HepG2 (cell line): Measurements from ENCODE around the gene MIA3. TPM values are rescaled to one million over a fixed set of nuclear protein-coding genes. Genes with fewer than 3 reads are reported as not detected.

Experiments
- CENPT ChIP-seq: sonication (generic); formaldehyde crosslinking; IDR thresholded peaks from 2 replicates; pipeline ENCODE4 v1.8.0; 2022; ENCODE audit warnings: low read depth, mild to moderate bottlenecking, moderate library complexity, missing genetic modification reagents
- DNMT3B ChIP-seq: conservative IDR thresholded peaks from 2 replicates; pipeline ENCODE4 v1.6.1; 2016; ENCODE audit warnings: missing biosample characterization, control low read depth
- KDM1A ChIP-seq: IDR thresholded peaks from 2 replicates; pipeline ENCODE4 v1.6.1; 2016; ENCODE audit warnings: missing compliant biosample characterization
- KDM5B ChIP-seq: sonication (generic); formaldehyde crosslinking; IDR thresholded peaks from 2 replicates; pipeline ENCODE4 v1.4.0; 2020; ENCODE audit warnings: missing genetic modification reagents, mild to moderate bottlenecking, borderline replicate concordance
- NR3C1 ChIP-seq: sonication (generic); formaldehyde crosslinking; IDR thresholded peaks from 2 replicates; pipeline ENCODE4 v1.4.0; 2020; ENCODE audit warnings: missing genetic modification reagents
- PHF21A ChIP-seq: sonication (generic); formaldehyde crosslinking; IDR thresholded peaks from 2 replicates; pipeline ENCODE4 v1.5.0; 2020; ENCODE audit warnings: mild to moderate bottlenecking, missing genetic modification reagents
- PRPF4 ChIP-seq: fragments of 200-400 bp; formaldehyde crosslinking; IDR thresholded peaks from 2 replicates; pipeline ENCODE4 v1.6.1; 2016; ENCODE audit warnings: low read length, low read depth; ENCODE audit not compliant: poor library complexity, severe bottlenecking
- TCF12 ChIP-seq, 2 experiments: fragments of 450-650 bp in 1 of 2; sonication (generic) in 1 of 2; formaldehyde crosslinking in 1 of 2; IDR thresholded peaks; 2 replicates each; pipeline versions ENCODE4 v1.6.1 to v1.8.0; 2017 to 2022; ENCODE audit warnings: antibody characterized with exemption in 1 of 2, mild to moderate bottlenecking in 1 of 2, missing genetic modification reagents in 1 of 2, moderate library complexity in 1 of 2
- THAP11 ChIP-seq: IDR thresholded peaks from 2 replicates; pipeline ENCODE4 v1.6.1; 2016; ENCODE audit warnings: missing biosample characterization, missing genetic modification reagents
- ZBTB1 ChIP-seq: sonication (generic); formaldehyde crosslinking; IDR thresholded peaks from 2 replicates; pipeline ENCODE4 v1.4.0; 2020; ENCODE audit warnings: missing genetic modification reagents, borderline replicate concordance
- ZBTB20 ChIP-seq: sonication (generic); formaldehyde crosslinking; IDR thresholded peaks from 2 replicates; pipeline ENCODE4 v1.8.1; 2023; ENCODE audit warnings: missing genetic modification reagents, low read depth, mild to moderate bottlenecking, borderline replicate concordance
- ZFP62 ChIP-seq: sonication (generic); formaldehyde crosslinking; IDR thresholded peaks from 2 replicates; pipeline ENCODE4 v1.4.0; 2020; ENCODE audit warnings: missing genetic modification reagents
- ZFYVE20 ChIP-seq: sonication (generic); formaldehyde crosslinking; IDR thresholded peaks from 2 replicates; pipeline ENCODE4 v1.8.0; 2023; ENCODE audit warnings: low read depth, mild to moderate bottlenecking, moderate library complexity, missing genetic modification reagents, borderline replicate concordance
- ZNF17 ChIP-seq: sonication (generic); formaldehyde crosslinking; IDR thresholded peaks from 2 replicates; pipeline ENCODE4 v1.5.0; 2020; ENCODE audit warnings: mild to moderate bottlenecking, missing genetic modification reagents
- ZNF317 ChIP-seq: sonication (generic); formaldehyde crosslinking; IDR thresholded peaks from 2 replicates; pipeline ENCODE4 v1.5.0; 2020; ENCODE audit warnings: mild to moderate bottlenecking, missing genetic modification reagents
- ZNF558 ChIP-seq: sonication (generic); formaldehyde crosslinking; IDR thresholded peaks from 2 replicates; pipeline ENCODE4 v1.9.0; 2022; ENCODE audit warnings: mild to moderate bottlenecking, missing genetic modification reagents, borderline replicate concordance
- ZNF674 ChIP-seq: sonication (generic); formaldehyde crosslinking; IDR thresholded peaks from 2 replicates; pipeline ENCODE4 v1.5.0; 2020; ENCODE audit warnings: low read depth, mild to moderate bottlenecking, missing genetic modification reagents
- ZNF776 ChIP-seq: sonication (generic); formaldehyde crosslinking; IDR thresholded peaks from 2 replicates; pipeline ENCODE4 v1.4.0; 2020; ENCODE audit warnings: mild to moderate bottlenecking, missing genetic modification reagents
- ZSCAN31 ChIP-seq: sonication (generic); formaldehyde crosslinking; IDR thresholded peaks from 2 replicates; pipeline ENCODE4 v1.5.0; 2020; ENCODE audit warnings: low read depth, mild to moderate bottlenecking, missing genetic modification reagents
- polyA plus RNA-seq, 8 experiments: library from polyadenylated mRNA; depleted of rRNA in 3 of 8; stranded (reverse) in 7 of 8; unstranded in 1 of 8; fragments of >200 nt; fragmentation: Illumina TruSeq in 4 of 8; extraction: Trizol in 4 of 8; gene quantifications; 2 replicates each; pipeline versions ENCODE4 v1.2.1 to v1.2.3, GENCODE V29; 2011 to 2016; ENCODE audit warnings: low read depth in 4 of 8, missing spikeins in 1 of 8, mixed read lengths in 1 of 8; ENCODE audit not compliant: insufficient read depth in 1 of 8
- total RNA-seq, 5 experiments: library from RNA; depleted of rRNA; stranded (reverse); fragments of >200 nt; fragmentation: Illumina TruSeq; extraction: Trizol; gene quantifications; 2 replicates each; pipeline ENCODE4 v1.2.3, GENCODE V29; 2016; ENCODE audit warnings: low read depth in 1 of 5
- TF ChIP-seq, protein P1 (sequence below): sonication (generic); formaldehyde crosslinking; IDR thresholded peaks from 2 replicates; pipeline ENCODE4 v1.4.0; 2020; ENCODE audit warnings: missing genetic modification reagents, borderline replicate concordance
- TF ChIP-seq, protein P2 (sequence below): sonication (generic); formaldehyde crosslinking; IDR thresholded peaks from 2 replicates; pipeline ENCODE4 v1.4.0; 2020; ENCODE audit warnings: missing genetic modification reagents
- TF ChIP-seq, protein P3 (sequence below): sonication (generic); formaldehyde crosslinking; IDR thresholded peaks from 2 replicates; pipeline ENCODE4 v1.5.1; 2020; ENCODE audit warnings: mild to moderate bottlenecking, moderate library complexity, missing genetic modification reagents

The MIA3 gene
- total and polyA plus RNA-seq, 2 of the 13 experiments (the other 11 are each of a cell fraction or from before 2014, with no cell fraction given): 45.6 to 48.7 TPM

DNA sequence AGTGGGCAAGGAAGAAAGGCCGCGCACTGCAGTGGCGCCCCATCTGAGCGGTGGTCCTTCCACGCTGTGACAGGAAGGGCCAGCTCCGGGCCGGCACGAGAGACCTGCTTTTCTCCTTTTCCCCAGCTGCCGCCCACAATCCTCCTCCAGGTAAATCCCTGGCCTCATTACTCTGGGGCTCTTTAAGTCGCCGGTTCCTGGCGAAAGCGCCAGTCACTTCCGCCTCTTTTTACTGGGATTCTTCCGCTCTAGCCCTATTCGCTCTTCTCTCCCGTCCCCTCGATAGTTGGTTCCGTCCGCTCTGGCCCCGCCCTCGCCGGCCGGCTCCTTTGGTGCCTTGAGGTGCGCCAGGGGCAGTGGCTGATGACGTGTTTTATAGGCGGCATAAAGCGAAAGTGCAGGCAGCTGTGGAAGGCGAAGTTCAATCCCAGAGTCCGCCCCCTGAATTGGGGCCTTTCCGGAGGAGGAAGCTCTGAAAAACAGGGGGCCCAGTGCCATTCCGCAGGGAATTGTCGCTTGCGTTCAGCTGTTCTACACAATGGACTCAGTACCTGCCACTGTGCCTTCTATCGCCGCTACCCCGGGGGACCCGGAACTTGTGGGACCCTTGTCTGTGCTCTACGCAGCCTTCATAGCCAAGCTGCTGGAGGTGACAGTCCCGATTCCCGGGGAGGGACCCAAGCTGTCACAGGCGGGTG is 26.2 kb downstream of the MIA3 start (continued):
- peak; percentile 93 for TF ChIP-seq PHF21A (CRISPR knock-in tag)
- TF ChIP-seq ZNF17 (CRISPR knock-in tag): no peak
- TF ChIP-seq, protein P1, sequence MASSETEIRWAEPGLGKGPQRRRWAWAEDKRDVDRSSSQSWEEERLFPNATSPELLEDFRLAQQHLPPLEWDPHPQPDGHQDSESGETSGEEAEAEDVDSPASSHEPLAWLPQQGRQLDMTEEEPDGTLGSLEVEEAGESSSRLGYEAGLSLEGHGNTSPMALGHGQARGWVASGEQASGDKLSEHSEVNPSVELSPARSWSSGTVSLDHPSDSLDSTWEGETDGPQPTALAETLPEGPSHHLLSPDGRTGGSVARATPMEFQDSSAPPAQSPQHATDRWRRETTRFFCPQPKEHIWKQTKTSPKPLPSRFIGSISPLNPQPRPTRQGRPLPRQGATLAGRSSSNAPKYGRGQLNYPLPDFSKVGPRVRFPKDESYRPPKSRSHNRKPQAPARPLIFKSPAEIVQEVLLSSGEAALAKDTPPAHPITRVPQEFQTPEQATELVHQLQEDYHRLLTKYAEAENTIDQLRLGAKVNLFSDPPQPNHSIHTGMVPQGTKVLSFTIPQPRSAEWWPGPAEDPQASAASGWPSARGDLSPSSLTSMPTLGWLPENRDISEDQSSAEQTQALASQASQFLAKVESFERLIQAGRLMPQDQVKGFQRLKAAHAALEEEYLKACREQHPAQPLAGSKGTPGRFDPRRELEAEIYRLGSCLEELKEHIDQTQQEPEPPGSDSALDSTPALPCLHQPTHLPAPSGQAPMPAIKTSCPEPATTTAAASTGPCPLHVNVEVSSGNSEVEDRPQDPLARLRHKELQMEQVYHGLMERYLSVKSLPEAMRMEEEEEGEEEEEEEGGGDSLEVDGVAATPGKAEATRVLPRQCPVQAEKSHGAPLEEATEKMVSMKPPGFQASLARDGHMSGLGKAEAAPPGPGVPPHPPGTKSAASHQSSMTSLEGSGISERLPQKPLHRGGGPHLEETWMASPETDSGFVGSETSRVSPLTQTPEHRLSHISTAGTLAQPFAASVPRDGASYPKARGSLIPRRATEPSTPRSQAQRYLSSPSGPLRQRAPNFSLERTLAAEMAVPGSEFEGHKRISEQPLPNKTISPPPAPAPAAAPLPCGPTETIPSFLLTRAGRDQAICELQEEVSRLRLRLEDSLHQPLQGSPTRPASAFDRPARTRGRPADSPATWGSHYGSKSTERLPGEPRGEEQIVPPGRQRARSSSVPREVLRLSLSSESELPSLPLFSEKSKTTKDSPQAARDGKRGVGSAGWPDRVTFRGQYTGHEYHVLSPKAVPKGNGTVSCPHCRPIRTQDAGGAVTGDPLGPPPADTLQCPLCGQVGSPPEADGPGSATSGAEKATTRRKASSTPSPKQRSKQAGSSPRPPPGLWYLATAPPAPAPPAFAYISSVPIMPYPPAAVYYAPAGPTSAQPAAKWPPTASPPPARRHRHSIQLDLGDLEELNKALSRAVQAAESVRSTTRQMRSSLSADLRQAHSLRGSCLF (CRISPR knock-in tag): no peak
- TF ChIP-seq, protein P2, sequence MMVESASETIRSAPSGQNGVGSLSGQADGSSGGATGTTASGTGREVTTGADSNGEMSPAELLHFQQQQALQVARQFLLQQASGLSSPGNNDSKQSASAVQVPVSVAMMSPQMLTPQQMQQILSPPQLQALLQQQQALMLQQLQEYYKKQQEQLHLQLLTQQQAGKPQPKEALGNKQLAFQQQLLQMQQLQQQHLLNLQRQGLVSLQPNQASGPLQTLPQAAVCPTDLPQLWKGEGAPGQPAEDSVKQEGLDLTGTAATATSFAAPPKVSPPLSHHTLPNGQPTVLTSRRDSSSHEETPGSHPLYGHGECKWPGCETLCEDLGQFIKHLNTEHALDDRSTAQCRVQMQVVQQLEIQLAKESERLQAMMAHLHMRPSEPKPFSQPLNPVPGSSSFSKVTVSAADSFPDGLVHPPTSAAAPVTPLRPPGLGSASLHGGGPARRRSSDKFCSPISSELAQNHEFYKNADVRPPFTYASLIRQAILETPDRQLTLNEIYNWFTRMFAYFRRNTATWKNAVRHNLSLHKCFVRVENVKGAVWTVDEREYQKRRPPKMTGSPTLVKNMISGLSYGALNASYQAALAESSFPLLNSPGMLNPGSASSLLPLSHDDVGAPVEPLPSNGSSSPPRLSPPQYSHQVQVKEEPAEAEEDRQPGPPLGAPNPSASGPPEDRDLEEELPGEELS (CRISPR knock-in tag): peak; percentile 57
- no peak for TF ChIP-seq ZNF558 (CRISPR knock-in tag)
- TF ChIP-seq PRPF4: no peak
- no peak for TF ChIP-seq ZNF674
- peak; percentile 79 for TF ChIP-seq ZSCAN31 (CRISPR knock-in tag)
- no peak for TF ChIP-seq ZBTB1 (CRISPR knock-in tag)
- peak; percentile 48; the same call in 1 of the 2 replicates for TF ChIP-seq KDM5B (CRISPR knock-in tag)
- peak; percentile 93 for TF ChIP-seq THAP11 (CRISPR knock-in tag)
- TF ChIP-seq, protein P3, sequence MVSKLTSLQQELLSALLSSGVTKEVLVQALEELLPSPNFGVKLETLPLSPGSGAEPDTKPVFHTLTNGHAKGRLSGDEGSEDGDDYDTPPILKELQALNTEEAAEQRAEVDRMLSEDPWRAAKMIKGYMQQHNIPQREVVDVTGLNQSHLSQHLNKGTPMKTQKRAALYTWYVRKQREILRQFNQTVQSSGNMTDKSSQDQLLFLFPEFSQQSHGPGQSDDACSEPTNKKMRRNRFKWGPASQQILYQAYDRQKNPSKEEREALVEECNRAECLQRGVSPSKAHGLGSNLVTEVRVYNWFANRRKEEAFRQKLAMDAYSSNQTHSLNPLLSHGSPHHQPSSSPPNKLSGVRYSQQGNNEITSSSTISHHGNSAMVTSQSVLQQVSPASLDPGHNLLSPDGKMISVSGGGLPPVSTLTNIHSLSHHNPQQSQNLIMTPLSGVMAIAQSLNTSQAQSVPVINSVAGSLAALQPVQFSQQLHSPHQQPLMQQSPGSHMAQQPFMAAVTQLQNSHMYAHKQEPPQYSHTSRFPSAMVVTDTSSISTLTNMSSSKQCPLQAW: peak; percentile 88
- no peak for TF ChIP-seq NR3C1 (CRISPR knock-in tag)
- TF ChIP-seq ZNF776 (CRISPR knock-in tag): no peak
- no peak for TF ChIP-seq ZFYVE20
- TF ChIP-seq ZFP62: no peak
- TF ChIP-seq TCF12 (IDR thresholded peaks at IDR 0.05): no peak
- TF ChIP-seq TCF12 (CRISPR knock-in tag; IDR thresholded peaks at IDR 0.05): no peak
- TF ChIP-seq CENPT (CRISPR knock-in tag): no peak
- TF ChIP-seq DNMT3B (CRISPR knock-in tag): no peak; the same call in 1 of the 2 replicates
- TF ChIP-seq ZBTB20 (CRISPR knock-in tag): no peak; the same call in 1 of the 2 replicates
- no peak for TF ChIP-seq KDM1A (CRISPR knock-in tag)
- peak; percentile 72; the same call in 1 of the 2 replicates for TF ChIP-seq ZNF317 (CRISPR knock-in tag)
